HG02970 (cell line): ENCODE measurements around the gene FGD6.
"Not testable (repeated sequence)": the region's sequence is repeated elsewhere in the genome, so short reads cannot be mapped to it uniquely, and the experiment has no call there.

Source experiments
- ATAC-seq: cut with Tn5 transposase; IDR thresholded peaks from one replicate; pipeline ENCODE4 v1.9.1; 2021; ENCODE audit warnings: mild to moderate bottlenecking, moderate library complexity, moderate number of reproducible peaks; ENCODE audit not compliant: unreplicated experiment, low FRiP score

The FGD6 gene

GRCh38 chr12:95182868-95183415 is 34.3 kb downstream of the FGD6 start:
- peak; percentile 44 for ATAC-seq

GRCh38 chr12:95181103-95181502 is 36.2 kb downstream of the FGD6 start:
- ATAC-seq: no peak

GRCh38 chr12:95179011-95179410 is 38.3 kb downstream of the FGD6 start:
- no peak for ATAC-seq

- no peak for ATAC-seq
Observed at GRCh38 chr12:95178136-95178535, 39.1 kb downstream of the FGD6 start.

GRCh38 chr12:95177201-95177768 is 40.0 kb downstream of the FGD6 start:
- no peak for ATAC-seq

- no peak for ATAC-seq
Observed at GRCh38 chr12:95173392-95174251, 43.6 kb downstream of the FGD6 start.

GRCh38 chr12:95169368-95169767 is 47.9 kb downstream of the FGD6 start:
- no peak for ATAC-seq

GRCh38 chr12:95168746-95169145 is 48.5 kb downstream of the FGD6 start:
- ATAC-seq: no peak

- no peak for ATAC-seq
Observed at GRCh38 chr12:95164656-95165055, 52.6 kb downstream of the FGD6 start.

- ATAC-seq: no peak
Observed at GRCh38 chr12:95158919-95159318, 58.3 kb downstream of the FGD6 start.

GRCh38 chr12:95151821-95152220 is 65.4 kb downstream of the FGD6 start:
- no peak for ATAC-seq

GRCh38 chr12:95151406-95151805 is 65.9 kb downstream of the FGD6 start:
- no peak for ATAC-seq

- no peak for ATAC-seq
Observed at GRCh38 chr12:95150501-95150900, 66.8 kb downstream of the FGD6 start.

GRCh38 chr12:95147866-95148265 is 69.4 kb downstream of the FGD6 start:
- no peak for ATAC-seq

- no peak for ATAC-seq
Observed at GRCh38 chr12:95146769-95147168, 70.5 kb downstream of the FGD6 start.

GRCh38 chr12:95143621-95144205 is 73.6 kb downstream of the FGD6 start:
- no peak for ATAC-seq

- ATAC-seq: no peak
Observed at GRCh38 chr12:95142431-95143151, 74.7 kb downstream of the FGD6 start.

- ATAC-seq: no peak
Observed at GRCh38 chr12:95141310-95141709, 76.0 kb downstream of the FGD6 start.

GRCh38 chr12:95138031-95138430 is 79.2 kb downstream of the FGD6 start:
- ATAC-seq: not testable (repeated sequence)

- no peak for ATAC-seq
Observed at GRCh38 chr12:95136598-95136997, 80.7 kb downstream of the FGD6 start.

GRCh38 chr12:95134085-95134484 is 83.2 kb downstream of the FGD6 start:
- no peak for ATAC-seq
